ENCODE measurements around the gene ST6GALNAC4. TPM values are rescaled to one million over a fixed set of nuclear protein-coding genes. Genes with fewer than 3 reads are reported as not detected.

Gene ST6GALNAC4
- total RNA-seq, 1 donor from 2014 or later = 17.5 TPM

GRCh38 chr9:127860779-127861178 lies 56.1 kb downstream of the ST6GALNAC4 start:
- TF ChIP-seq CTCF (conservative IDR thresholded peaks at IDR 0.05) = no peak
- H3K36me3 Mint-ChIP-seq = peaks cover 2% of the 10 kb centered on the region

GRCh38 chr9:127860260-127860659 lies 56.6 kb downstream of the ST6GALNAC4 start:
- Mint-ChIP-seq H3K4me3 (no peak overlapping the region), H3K27ac (no peak overlapping the region), H3K36me3 (no peaks in the 10 kb centered on the region), H3K9me3 (no peaks in the 10 kb centered on the region), H3K27me3 (no peaks in the 10 kb centered on the region), H3K4me1 (ENCODE audit: unreplicated experiment) (peaks cover 24% of the 10 kb centered on the region)
- no peak for DNase-seq (ENCODE audit: extremely low spot score, unreplicated experiment)
- TF ChIP-seq CTCF (conservative IDR thresholded peaks at IDR 0.05) = no peak

More at GRCh38 chr9:127860779-127861178, 56.1 kb downstream of the ST6GALNAC4 start:
- no peak overlapping the region for H3K4me3 Mint-ChIP-seq
- no peak overlapping the region for H3K27ac Mint-ChIP-seq
- H3K9me3 Mint-ChIP-seq = no peaks in the 10 kb centered on the region
- no peaks in the 10 kb centered on the region for H3K27me3 Mint-ChIP-seq
- H3K4me1 Mint-ChIP-seq (ENCODE audit: unreplicated experiment) = peaks cover 27% of the 10 kb centered on the region
- no peak for DNase-seq (ENCODE audit: extremely low spot score, unreplicated experiment)

- Mint-ChIP-seq H3K4me1 (ENCODE audit: unreplicated experiment) (peaks cover 20% of the 10 kb centered on the region), H3K4me3 (no peak overlapping the region), H3K27me3 (no peaks in the 10 kb centered on the region), H3K36me3 (no peaks in the 10 kb centered on the region), H3K27ac (no peak overlapping the region), H3K9me3 (no peaks in the 10 kb centered on the region)
- TF ChIP-seq CTCF (conservative IDR thresholded peaks at IDR 0.05) = no peak
- no peak for DNase-seq (ENCODE audit: extremely low spot score, unreplicated experiment)
Measured at GRCh38 chr9:127858041-127858512, 58.8 kb downstream of the ST6GALNAC4 start.

Small RNA genes lying within 50 kb of the gene (microRNA-seq; reads per million reads assigned to microRNA genes)
- gene MIR4672 = not detected

Other genes starting within 250 kb of the ST6GALNAC4 start
- 0.26 and 8.0 TPM in 2 replicates for gene CFAP157, start 210.1 kb downstream of the ST6GALNAC4 start, total RNA-seq (ENCODE audit: low replicate concordance)
- gene PTRH1, start 201.4 kb downstream of the ST6GALNAC4 start, total RNA-seq (ENCODE audit: low replicate concordance) = 12.0 and 13.9 TPM in 2 replicates
- gene TTC16, start 201.0 kb downstream of the ST6GALNAC4 start, total RNA-seq (ENCODE audit: low replicate concordance) = 0.10 TPM in 1 of 2 replicates, not detected in the other
- gene TOR2A, start 181.7 kb downstream of the ST6GALNAC4 start, total RNA-seq (ENCODE audit: low replicate concordance) = 21.5 and 21.9 TPM in 2 replicates
- gene SH2D3C, start 138.4 kb downstream of the ST6GALNAC4 start, total RNA-seq (ENCODE audit: low replicate concordance) = 1.6 and 7.1 TPM in 2 replicates
- 65.8 and 77.3 TPM in 2 replicates for gene CDK9, start 131.0 kb downstream of the ST6GALNAC4 start, total RNA-seq (ENCODE audit: low replicate concordance)
- gene FPGS, start 114.2 kb downstream of the ST6GALNAC4 start, total RNA-seq (ENCODE audit: low replicate concordance) = 18.7 and 42.4 TPM in 2 replicates
- gene ENG, start 62.4 kb downstream of the ST6GALNAC4 start, total RNA-seq (ENCODE audit: low replicate concordance) = 0.86 and 1.6 TPM in 2 replicates
- gene AK1, start 39.4 kb downstream of the ST6GALNAC4 start, total RNA-seq (ENCODE audit: low replicate concordance) = 35.2 and 59.8 TPM in 2 replicates
- 19.8 and 32.6 TPM in 2 replicates for gene ST6GALNAC6, start 17.4 kb downstream of the ST6GALNAC4 start, total RNA-seq (ENCODE audit: low replicate concordance)
- 5.8 and 9.4 TPM in 2 replicates for gene PIP5KL1, start 13.7 kb upstream of the ST6GALNAC4 start, total RNA-seq (ENCODE audit: low replicate concordance)
- 41.6 and 56.3 TPM in 2 replicates for gene DPM2, start 20.8 kb upstream of the ST6GALNAC4 start, total RNA-seq (ENCODE audit: low replicate concordance)
- gene EEIG1, start 63.9 kb upstream of the ST6GALNAC4 start, total RNA-seq (ENCODE audit: low replicate concordance) = 61.1 and 74.8 TPM in 2 replicates
- 6.7 and 10.3 TPM in 2 replicates for gene NAIF1, start 150.3 kb upstream of the ST6GALNAC4 start, total RNA-seq (ENCODE audit: low replicate concordance)
- 19.1 and 39.0 TPM in 2 replicates for gene SLC25A25, start 151.2 kb upstream of the ST6GALNAC4 start, total RNA-seq (ENCODE audit: low replicate concordance)
- gene PTGES2, start 210.7 kb upstream of the ST6GALNAC4 start, total RNA-seq (ENCODE audit: low replicate concordance) = 67.2 and 85.0 TPM in 2 replicates
- 10.7 and 12.4 TPM in 2 replicates for gene LCN2, start 232.4 kb upstream of the ST6GALNAC4 start, total RNA-seq (ENCODE audit: low replicate concordance)
- gene BBLN, start 243.2 kb upstream of the ST6GALNAC4 start, total RNA-seq (ENCODE audit: low replicate concordance) = 108 and 150 TPM in 2 replicates

All from type B pancreatic cell (in vitro differentiated cells).